DND-41 (cell line): ENCODE data around the gene RBPJL.

ENCODE experiments used
- ATAC-seq: fragments of 200-7000 bp; cut with Tn5 transposase; 3 replicates; pipeline ENCODE4 v1.9.1; 2021; ENCODE audit warnings: low read depth; ENCODE audit not compliant: insufficient read depth
- DNase-seq: peaks from one replicate; pipeline ENCODE4 v3.0.0-alpha.2; 2020
- H2AFZ ChIP-seq: 2 replicates; pipeline ENCODE4 v1.6.0; 2012; ENCODE audit warnings: low read depth, low read length
- H3K27ac ChIP-seq: 2 replicates; pipeline ENCODE4 v1.5.1; 2012; ENCODE audit warnings: low read length, inconsistent platforms
- H3K27me3 ChIP-seq: fragments of 200-600 bp; sonication (generic); 2 replicates; pipeline ENCODE4 v1.6.0; 2012; ENCODE audit warnings: low read length, mild to moderate bottlenecking, inconsistent platforms; ENCODE audit not compliant: insufficient read depth, poor library complexity
- H3K36me3 ChIP-seq: 2 replicates; pipeline ENCODE4 v1.5.1; 2012; ENCODE audit warnings: low read length, inconsistent platforms; ENCODE audit not compliant: insufficient read depth
- H3K4me1 ChIP-seq: 2 replicates; pipeline ENCODE4 v1.5.1; 2012; ENCODE audit warnings: mild to moderate bottlenecking, low read length; ENCODE audit not compliant: insufficient read depth
- H3K4me2 ChIP-seq: 2 replicates; pipeline ENCODE4 v1.6.0; 2012; ENCODE audit warnings: mild to moderate bottlenecking, moderate library complexity, low read length, inconsistent platforms; ENCODE audit not compliant: insufficient read depth
- H3K4me3 ChIP-seq, 2 experiments: fragments of 200-600 bp in 1 of 2; shearing (Covaris generic) in 1 of 2; 2 replicates each; pipeline ENCODE4 v1.5.1; 2012 to 2016; ENCODE audit warnings: inconsistent platforms in 2 of 2, low read length in 2 of 2, mild to moderate bottlenecking in 2 of 2, low read depth in 1 of 2, moderate library complexity in 1 of 2
- H3K79me2 ChIP-seq: 2 replicates; pipeline ENCODE4 v1.6.0; 2012; ENCODE audit warnings: low read length, inconsistent platforms; ENCODE audit not compliant: insufficient read depth
- H3K9ac ChIP-seq: 2 replicates; pipeline ENCODE4 v1.6.0; 2012; ENCODE audit warnings: low read depth, mild to moderate bottlenecking, inconsistent platforms, low read length, moderate library complexity
- H3K9me3 ChIP-seq: 2 replicates; pipeline ENCODE4 v1.5.1; 2012; ENCODE audit warnings: low read length, moderate library complexity, mild to moderate bottlenecking, inconsistent platforms; ENCODE audit not compliant: insufficient read depth, severe bottlenecking
- H4K20me1 ChIP-seq: 2 replicates; pipeline ENCODE4 v1.6.0; 2012; ENCODE audit warnings: low read length; ENCODE audit not compliant: insufficient read depth
- CTCF ChIP-seq: IDR thresholded peaks from 2 replicates; pipeline ENCODE4 v1.5.1; 2012; ENCODE audit warnings: borderline replicate concordance, low read length, moderate library complexity, mild to moderate bottlenecking; ENCODE audit not compliant: poor library complexity, severe bottlenecking; ENCODE audit errors: extremely low read depth
- EZH2 ChIP-seq: IDR thresholded peaks from 3 replicates; pipeline ENCODE4 v1.6.1; 2012; ENCODE audit warnings: borderline replicate concordance, low read depth, mild to moderate bottlenecking, moderate library complexity, low read length, inconsistent platforms; ENCODE audit not compliant: severe bottlenecking

RBPJL gene

DNA sequence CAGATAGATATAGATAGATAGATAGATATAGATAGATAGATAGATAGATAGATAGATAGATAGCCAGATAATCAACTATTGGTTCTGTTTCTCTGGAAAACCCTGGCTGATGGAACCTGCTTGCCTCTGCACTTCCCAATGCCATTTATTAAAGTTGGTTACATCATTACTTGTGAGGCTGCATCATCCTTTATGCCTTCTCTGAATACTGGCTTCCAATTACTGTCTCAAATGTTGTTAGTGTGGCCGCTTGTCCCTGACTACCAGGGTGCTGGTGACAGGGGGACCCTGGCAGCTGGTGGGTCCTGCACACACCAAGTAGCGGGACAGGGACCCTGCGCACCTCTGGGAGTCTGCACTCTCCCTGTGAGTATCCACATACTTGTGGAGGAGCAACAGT, 48.4 kb upstream of the RBPJL start:
- H2AFZ ChIP-seq = no peak overlapping the region
- TF ChIP-seq EZH2 (no peak), CTCF (no peak)
- H4K20me1 ChIP-seq = no peaks in the 10 kb centered on the region
- ATAC-seq (no peak), DNase-seq (no peak)
- H3K4me1 ChIP-seq = no peaks in the 10 kb centered on the region
- H3K9me3 ChIP-seq = no peaks in the 10 kb centered on the region
- no peaks in the 10 kb centered on the region for H3K79me2 ChIP-seq
- H3K9ac ChIP-seq = no peak overlapping the region
- H3K4me2 ChIP-seq = no peak overlapping the region
- no peak overlapping the region for H3K4me3 ChIP-seq
- no peak overlapping the region for H3K27ac ChIP-seq
- H3K27me3 ChIP-seq = peaks cover 50% of the 10 kb centered on the region
- H3K36me3 ChIP-seq = no peaks in the 10 kb centered on the region

GRCh38 chr20:45258664-45259063, 48.0 kb upstream of the RBPJL start:
- H3K4me2 ChIP-seq = no peak overlapping the region
- no peak for ATAC-seq

GRCh38 chr20:45263556-45264266, 42.9 kb upstream of the RBPJL start:
- Histone ChIP-seq H3K9me3 (no peaks in the 10 kb centered on the region), H3K36me3 (no peaks in the 10 kb centered on the region), H4K20me1 (no peaks in the 10 kb centered on the region), H3K9ac (no peak overlapping the region), H2AFZ (no peak overlapping the region), H3K27ac (no peak overlapping the region), H3K4me1 (no peaks in the 10 kb centered on the region), H3K4me3 (no peak overlapping the region), H3K4me2 (no peak overlapping the region), H3K27me3 (peaks cover 65% of the 10 kb centered on the region), H3K79me2 (no peaks in the 10 kb centered on the region)
- DNase-seq (no peak), ATAC-seq (no peak)
- no peak for TF ChIP-seq CTCF
- no peak for TF ChIP-seq EZH2

More at GRCh38 chr20:45258664-45259063, 48.0 kb upstream of the RBPJL start:
- TF ChIP-seq EZH2 (no peak), CTCF (no peak)
- no peaks in the 10 kb centered on the region for H3K4me1 ChIP-seq
- no peak overlapping the region for H3K9ac ChIP-seq
- H3K79me2 ChIP-seq = no peaks in the 10 kb centered on the region
- peaks cover 54% of the 10 kb centered on the region for H3K27me3 ChIP-seq
- H3K4me3 ChIP-seq = no peak overlapping the region
- H2AFZ ChIP-seq = no peak overlapping the region
- H3K9me3 ChIP-seq = no peaks in the 10 kb centered on the region
- DNase-seq = no peak
- H4K20me1 ChIP-seq = no peaks in the 10 kb centered on the region
- H3K36me3 ChIP-seq = no peaks in the 10 kb centered on the region
- no peak overlapping the region for H3K27ac ChIP-seq
